GM10266 (cell line): ENCODE data around the gene SESTD1.

Source experiments
- DNase-seq: peaks from one replicate; pipeline ENCODE4 v3.0.0; 2012; ENCODE audit errors: extremely low spot score
- CTCF ChIP-seq: IDR thresholded peaks from 2 replicates; pipeline ENCODE4 v1.5.1; 2012; ENCODE audit warnings: mild to moderate bottlenecking, low read depth; ENCODE audit not compliant: control insufficient read depth, insufficient read depth; ENCODE audit errors: missing control alignments

Gene SESTD1

GRCh38 chr2:179195141-179195540 is 69.5 kb downstream of the SESTD1 start:
- TF ChIP-seq CTCF: no peak
- DNase-seq: no peak

- no peak for TF ChIP-seq CTCF
- no peak for DNase-seq
These were observed 70.8 kb downstream of the SESTD1 start for GRCh38 chr2:179193759-179194394.

- TF ChIP-seq CTCF: no peak
- DNase-seq: no peak
These were observed 73.5 kb downstream of the SESTD1 start for GRCh38 chr2:179191110-179191509.

GRCh38 chr2:179186126-179186525 is 78.5 kb downstream of the SESTD1 start:
- TF ChIP-seq CTCF: no peak

GRCh38 chr2:179184610-179185009 is 80.0 kb downstream of the SESTD1 start:
- no peak for TF ChIP-seq CTCF
- no peak for DNase-seq

More at GRCh38 chr2:179186126-179186525, 78.5 kb downstream of the SESTD1 start:
- no peak for DNase-seq

GRCh38 chr2:179181002-179181401 is 83.6 kb downstream of the SESTD1 start:
- no peak for TF ChIP-seq CTCF
- DNase-seq: no peak

- no peak for TF ChIP-seq CTCF
- DNase-seq: no peak
These were observed 84.4 kb downstream of the SESTD1 start for GRCh38 chr2:179180242-179180641.
